ENCODE results near the gene GIT1. TPM values are rescaled to one million over a fixed set of nuclear protein-coding genes. Genes with fewer than 3 reads are reported as not detected.
"Not testable (repeated sequence)": the region's sequence is repeated elsewhere in the genome, so short reads cannot be mapped to it uniquely, and the experiment has no call there.

The GIT1 gene
- total and polyA plus RNA-seq, 4 donors, result 8.1 to 47.0 (median 33.0) TPM

- ATAC-seq (ENCODE audit: low FRiP score); intact Hi-C loops (cut with DNase I): not testable (repeated sequence)
- WGBS, 2 donors, result 90 to 94% methylated on average over 5 of the region's 5 CpGs
Measured at GRCh38 chr17:29558139-29558538, 31.3 kb downstream of the GIT1 start.

GRCh38 chr17:29557739-29558116 lies 31.7 kb downstream of the GIT1 start:
- Histone ChIP-seq H3K4me3 (ENCODE audit: low read length in 2 of 2) (no peak overlapping the region), H3K9me3 (ENCODE audit: control insufficient read depth, low read length) (no peaks in the 10 kb centered on the region), H3K27me3 (ENCODE audit: control insufficient read depth in 1 of 2, insufficient read depth in 2 of 2, low read length in 1 of 2) (no peaks in the 10 kb centered on the region), H3K36me3 (ENCODE audit: control insufficient read depth in 1 of 2, insufficient read depth in 2 of 2, low read length in 1 of 2) (no peaks in the 10 kb centered on the region), H3K27ac (ENCODE audit: low read depth in 1 of 2, low read length in 2 of 2) (no peak overlapping the region), H3K4me1 (ENCODE audit: control insufficient read depth in 1 of 2, insufficient read depth in 2 of 2, low read length in 2 of 2) (no peaks in the 10 kb centered on the region)
- intact Hi-C loops (cut with DNase I), result no loop called here
- no peak for ATAC-seq (ENCODE audit: low FRiP score)
- DNase-seq, result no peak

More at GRCh38 chr17:29558139-29558538, 31.3 kb downstream of the GIT1 start:
- not testable (repeated sequence) for H3K4me1 ChIP-seq (ENCODE audit: control insufficient read depth in 1 of 2, insufficient read depth in 2 of 2, low read length in 2 of 2); H3K27me3 ChIP-seq (ENCODE audit: control insufficient read depth in 1 of 2, insufficient read depth in 2 of 2, low read length in 1 of 2); DNase-seq; H3K4me3 ChIP-seq (ENCODE audit: low read length in 2 of 2); H3K9me3 ChIP-seq (ENCODE audit: control insufficient read depth, low read length); H3K36me3 ChIP-seq (ENCODE audit: control insufficient read depth in 1 of 2, insufficient read depth in 2 of 2, low read length in 1 of 2); H3K27ac ChIP-seq (ENCODE audit: low read depth in 1 of 2, low read length in 2 of 2)

- ATAC-seq (ENCODE audit: low FRiP score) (no peak), DNase-seq (peak in 1 of 2 donors; percentile 27)
- no peaks in the 10 kb centered on the region for H3K9me3 ChIP-seq (ENCODE audit: control insufficient read depth, low read length)
- 80 to 89% methylated on average over 1 of the region's 1 CpG for WGBS, 2 donors
- no peak overlapping the region for H3K4me3 ChIP-seq (ENCODE audit: low read length in 2 of 2)
- H3K36me3 ChIP-seq (ENCODE audit: control insufficient read depth in 1 of 2, insufficient read depth in 2 of 2, low read length in 1 of 2), result no peaks in the 10 kb centered on the region
- no peaks in the 10 kb centered on the region for H3K27me3 ChIP-seq (ENCODE audit: control insufficient read depth in 1 of 2, insufficient read depth in 2 of 2, low read length in 1 of 2)
- H3K4me1 ChIP-seq (ENCODE audit: control insufficient read depth in 1 of 2, insufficient read depth in 2 of 2, low read length in 2 of 2), result no peaks in the 10 kb centered on the region
- H3K27ac ChIP-seq (ENCODE audit: low read depth in 1 of 2, low read length in 2 of 2), result no peak overlapping the region
- intact Hi-C loops (cut with DNase I), result no loop called here
Measured at GRCh38 chr17:29557085-29557738, 32.2 kb downstream of the GIT1 start.

- H3K4me1 ChIP-seq (ENCODE audit: control insufficient read depth in 1 of 2, insufficient read depth in 2 of 2, low read length in 2 of 2), result no peaks in the 10 kb centered on the region
- DNase-seq, result no peak
- no peaks in the 10 kb centered on the region for H3K36me3 ChIP-seq (ENCODE audit: control insufficient read depth in 1 of 2, insufficient read depth in 2 of 2, low read length in 1 of 2)
- intact Hi-C loops (cut with DNase I), result no loop called here
- no peaks in the 10 kb centered on the region for H3K9me3 ChIP-seq (ENCODE audit: control insufficient read depth, low read length)
- no peaks in the 10 kb centered on the region for H3K27me3 ChIP-seq (ENCODE audit: control insufficient read depth in 1 of 2, insufficient read depth in 2 of 2, low read length in 1 of 2)
- H3K4me3 ChIP-seq (ENCODE audit: low read length in 2 of 2), result no peak overlapping the region
- H3K27ac ChIP-seq (ENCODE audit: low read depth in 1 of 2, low read length in 2 of 2), result no peak overlapping the region
- WGBS, 2 donors, result 64 to 78% methylated on average over 3 of the region's 3 CpGs
- ATAC-seq (ENCODE audit: low FRiP score), result no peak
Measured at GRCh38 chr17:29555840-29556239, 33.6 kb downstream of the GIT1 start.

- Histone ChIP-seq H3K4me3 (ENCODE audit: low read length in 2 of 2) (no peak overlapping the region), H3K27ac (ENCODE audit: low read depth in 1 of 2, low read length in 2 of 2) (no peak overlapping the region), H3K9me3 (ENCODE audit: control insufficient read depth, low read length) (no peaks in the 10 kb centered on the region), H3K27me3 (ENCODE audit: control insufficient read depth in 1 of 2, insufficient read depth in 2 of 2, low read length in 1 of 2) (no peaks in the 10 kb centered on the region), H3K4me1 (ENCODE audit: control insufficient read depth in 1 of 2, insufficient read depth in 2 of 2, low read length in 2 of 2) (no peaks in the 10 kb centered on the region), H3K36me3 (ENCODE audit: control insufficient read depth in 1 of 2, insufficient read depth in 2 of 2, low read length in 1 of 2) (no peaks in the 10 kb centered on the region)
- intact Hi-C loops (cut with DNase I), result no loop called here
- no peak for DNase-seq
- 24 to 27% methylated on average over 5 of the region's 5 CpGs for WGBS, 2 donors
- no peak for ATAC-seq (ENCODE audit: low FRiP score)
Measured at GRCh38 chr17:29549177-29549923, 40.1 kb downstream of the GIT1 start.

- no peak for DNase-seq
- H3K27ac ChIP-seq (ENCODE audit: low read depth in 1 of 2, low read length in 2 of 2), result no peak overlapping the region
- 85 to 92% methylated on average over 1 of the region's 1 CpG for WGBS, 2 donors
- ATAC-seq (ENCODE audit: low FRiP score), result no peak
- no peaks in the 10 kb centered on the region for H3K36me3 ChIP-seq (ENCODE audit: control insufficient read depth in 1 of 2, insufficient read depth in 2 of 2, low read length in 1 of 2)
- H3K27me3 ChIP-seq (ENCODE audit: control insufficient read depth in 1 of 2, insufficient read depth in 2 of 2, low read length in 1 of 2), result no peaks in the 10 kb centered on the region
- no peaks in the 10 kb centered on the region for H3K4me1 ChIP-seq (ENCODE audit: control insufficient read depth in 1 of 2, insufficient read depth in 2 of 2, low read length in 2 of 2)
- no peaks in the 10 kb centered on the region for H3K9me3 ChIP-seq (ENCODE audit: control insufficient read depth, low read length)
- no peak overlapping the region for H3K4me3 ChIP-seq (ENCODE audit: low read length in 2 of 2)
- intact Hi-C loops (cut with DNase I), result no loop called here
Measured at GRCh38 chr17:29546830-29547229, 42.6 kb downstream of the GIT1 start.

GRCh38 chr17:29546085-29546484 lies 43.4 kb downstream of the GIT1 start:
- Histone ChIP-seq H3K27ac (ENCODE audit: low read depth in 1 of 2, low read length in 2 of 2) (no peak overlapping the region), H3K9me3 (ENCODE audit: control insufficient read depth, low read length) (no peaks in the 10 kb centered on the region), H3K4me1 (ENCODE audit: control insufficient read depth in 1 of 2, insufficient read depth in 2 of 2, low read length in 2 of 2) (no peaks in the 10 kb centered on the region), H3K36me3 (ENCODE audit: control insufficient read depth in 1 of 2, insufficient read depth in 2 of 2, low read length in 1 of 2) (no peaks in the 10 kb centered on the region), H3K27me3 (ENCODE audit: control insufficient read depth in 1 of 2, insufficient read depth in 2 of 2, low read length in 1 of 2) (no peaks in the 10 kb centered on the region), H3K4me3 (ENCODE audit: low read length in 2 of 2) (no peak overlapping the region)
- DNase-seq (no peak), ATAC-seq (ENCODE audit: low FRiP score) (no peak)
- intact Hi-C loops (cut with DNase I), result no loop called here
- WGBS, 2 donors, result 81 to 89% methylated on average over 1 of the region's 1 CpG

GRCh38 chr17:29544066-29544465 lies 45.4 kb downstream of the GIT1 start:
- intact Hi-C loops (cut with DNase I), result no loop called here
- Histone ChIP-seq H3K4me1 (ENCODE audit: control insufficient read depth in 1 of 2, insufficient read depth in 2 of 2, low read length in 2 of 2) (no peaks in the 10 kb centered on the region), H3K4me3 (ENCODE audit: low read length in 2 of 2) (no peak overlapping the region), H3K36me3 (ENCODE audit: control insufficient read depth in 1 of 2, insufficient read depth in 2 of 2, low read length in 1 of 2) (no peaks in the 10 kb centered on the region), H3K27me3 (ENCODE audit: control insufficient read depth in 1 of 2, insufficient read depth in 2 of 2, low read length in 1 of 2) (no peaks in the 10 kb centered on the region), H3K9me3 (ENCODE audit: control insufficient read depth, low read length) (no peaks in the 10 kb centered on the region), H3K27ac (ENCODE audit: low read depth in 1 of 2, low read length in 2 of 2) (no peak overlapping the region)
- 74 to 77% methylated on average over 4 of the region's 4 CpGs for WGBS, 2 donors
- DNase-seq (no peak), ATAC-seq (ENCODE audit: low FRiP score) (no peak)

GRCh38 chr17:29533976-29534375 lies 55.5 kb downstream of the GIT1 start:
- Histone ChIP-seq H3K4me1 (ENCODE audit: control insufficient read depth in 1 of 2, insufficient read depth in 2 of 2, low read length in 2 of 2) (no peaks in the 10 kb centered on the region), H3K36me3 (ENCODE audit: control insufficient read depth in 1 of 2, insufficient read depth in 2 of 2, low read length in 1 of 2) (peaks cover 5 to 10% of the 10 kb centered on the region in 2 donors), H3K27me3 (ENCODE audit: control insufficient read depth in 1 of 2, insufficient read depth in 2 of 2, low read length in 1 of 2) (no peaks in the 10 kb centered on the region), H3K9me3 (ENCODE audit: control insufficient read depth, low read length) (no peaks in the 10 kb centered on the region), H3K27ac (ENCODE audit: low read depth in 1 of 2, low read length in 2 of 2) (no peak overlapping the region), H3K4me3 (ENCODE audit: low read length in 2 of 2) (no peak overlapping the region)
- intact Hi-C loops (cut with DNase I), result no loop called here
- DNase-seq (no peak), ATAC-seq (ENCODE audit: low FRiP score) (no peak)
- 88 to 89% methylated on average over 8 of the region's 8 CpGs for WGBS, 2 donors

Data from aorta (tissue), 5 donors.